ENCODE measurements around the gene CES3.

Gene CES3

GRCh38 chr16:66945939-66946338 lies 15.1 kb upstream of the CES3 start:
- TF ChIP-seq Cebpa-rat (IDR thresholded peaks at IDR 0.05), result no peak
- H3K4me3 ChIP-seq, result no peak overlapping the region
- H3K27me3 ChIP-seq, result peaks cover 42% of the 10 kb centered on the region
- H3K4me1 ChIP-seq, result peaks cover 18% of the 10 kb centered on the region
- H3K9ac ChIP-seq, result no peak overlapping the region
- H3K4me2 ChIP-seq, result no peak overlapping the region
- H4K20me1 ChIP-seq, result peaks cover 22% of the 10 kb centered on the region
- 0 out of 2 replicates have a peak, but pooled peaks cover under 1% of the 10 kb centered on the region for H3K9me3 ChIP-seq
- H3K27ac ChIP-seq, result no peak overlapping the region
- peaks cover 32% of the 10 kb centered on the region for H3K36me3 ChIP-seq

DNA sequence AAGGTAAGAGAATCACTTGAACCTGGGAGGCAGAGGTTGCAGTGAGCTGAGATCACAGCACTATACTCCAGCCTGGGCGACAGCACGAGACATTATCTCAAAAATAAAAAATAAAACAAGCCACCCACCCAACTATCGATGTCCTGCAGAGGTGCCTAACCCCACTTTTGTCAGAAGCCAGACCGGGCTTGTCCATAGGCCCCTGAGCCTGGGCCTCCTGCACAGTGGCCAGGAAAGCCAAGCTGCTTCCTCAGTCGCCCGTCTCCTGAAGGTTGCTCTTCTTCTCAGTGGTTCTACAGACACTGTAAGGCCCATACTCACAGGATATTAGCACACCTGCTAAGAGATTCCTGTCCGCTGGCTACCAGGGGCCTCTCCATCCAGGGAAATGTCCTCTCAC lies 14.5 kb upstream of the CES3 start:
- H3K4me2 ChIP-seq, result no peak overlapping the region
- H3K4me1 ChIP-seq, result peaks cover 18% of the 10 kb centered on the region
- H3K27ac ChIP-seq, result no peak overlapping the region
- 0 out of 2 replicates have a peak, but pooled peaks cover 6% of the 10 kb centered on the region for H3K9me3 ChIP-seq
- H4K20me1 ChIP-seq, result peaks cover 22% of the 10 kb centered on the region
- no peak for TF ChIP-seq Cebpa-rat (IDR thresholded peaks at IDR 0.05)
- no peak overlapping the region for H3K4me3 ChIP-seq
- H3K27me3 ChIP-seq, result peaks cover 48% of the 10 kb centered on the region
- H3K36me3 ChIP-seq, result peaks cover 26% of the 10 kb centered on the region
- no peak overlapping the region for H3K9ac ChIP-seq

DNA sequence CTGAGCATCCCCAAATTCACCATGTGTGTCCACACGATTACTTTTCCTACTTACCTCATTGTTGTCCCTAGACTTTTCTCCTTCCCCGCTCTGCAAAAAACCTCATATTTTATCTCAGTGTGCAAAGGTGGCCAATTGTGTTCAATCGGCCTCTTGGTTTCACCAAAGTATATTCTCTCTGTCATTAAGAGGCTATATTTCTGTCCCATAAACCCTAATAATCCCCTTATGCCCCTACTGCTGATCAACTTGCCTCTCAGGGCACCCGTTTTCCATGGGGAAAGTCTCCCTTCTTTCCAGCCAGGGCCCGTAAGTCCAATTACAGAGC lies 14.1 kb upstream of the CES3 start:
- peaks cover 18% of the 10 kb centered on the region for H3K4me1 ChIP-seq
- no peak for TF ChIP-seq Cebpa-rat (IDR thresholded peaks at IDR 0.05)
- H3K4me3 ChIP-seq, result no peak overlapping the region
- 0 out of 2 replicates have a peak, but pooled peaks cover 7% of the 10 kb centered on the region for H3K9me3 ChIP-seq
- peaks cover 22% of the 10 kb centered on the region for H4K20me1 ChIP-seq
- H3K27ac ChIP-seq, result no peak overlapping the region
- peaks cover 22% of the 10 kb centered on the region for H3K36me3 ChIP-seq
- H3K27me3 ChIP-seq, result peaks cover 52% of the 10 kb centered on the region
- H3K4me2 ChIP-seq, result no peak overlapping the region
- no peak overlapping the region for H3K9ac ChIP-seq

GRCh38 chr16:66947302-66948065 lies 13.6 kb upstream of the CES3 start:
- Histone ChIP-seq H4K20me1 (peaks cover 22% of the 10 kb centered on the region), H3K4me1 (peaks cover 18% of the 10 kb centered on the region), H3K4me3 (peak overlapping the region; percentile 62), H3K9ac (no peak overlapping the region), H3K9me3 (0 out of 2 replicates have a peak, but pooled peaks cover 7% of the 10 kb centered on the region), H3K4me2 (peak overlapping the region; percentile 85), H3K27ac (no peak overlapping the region), H3K36me3 (peaks cover 17% of the 10 kb centered on the region), H3K27me3 (peaks cover 57% of the 10 kb centered on the region)
- no peak for TF ChIP-seq Cebpa-rat (IDR thresholded peaks at IDR 0.05)

DNA sequence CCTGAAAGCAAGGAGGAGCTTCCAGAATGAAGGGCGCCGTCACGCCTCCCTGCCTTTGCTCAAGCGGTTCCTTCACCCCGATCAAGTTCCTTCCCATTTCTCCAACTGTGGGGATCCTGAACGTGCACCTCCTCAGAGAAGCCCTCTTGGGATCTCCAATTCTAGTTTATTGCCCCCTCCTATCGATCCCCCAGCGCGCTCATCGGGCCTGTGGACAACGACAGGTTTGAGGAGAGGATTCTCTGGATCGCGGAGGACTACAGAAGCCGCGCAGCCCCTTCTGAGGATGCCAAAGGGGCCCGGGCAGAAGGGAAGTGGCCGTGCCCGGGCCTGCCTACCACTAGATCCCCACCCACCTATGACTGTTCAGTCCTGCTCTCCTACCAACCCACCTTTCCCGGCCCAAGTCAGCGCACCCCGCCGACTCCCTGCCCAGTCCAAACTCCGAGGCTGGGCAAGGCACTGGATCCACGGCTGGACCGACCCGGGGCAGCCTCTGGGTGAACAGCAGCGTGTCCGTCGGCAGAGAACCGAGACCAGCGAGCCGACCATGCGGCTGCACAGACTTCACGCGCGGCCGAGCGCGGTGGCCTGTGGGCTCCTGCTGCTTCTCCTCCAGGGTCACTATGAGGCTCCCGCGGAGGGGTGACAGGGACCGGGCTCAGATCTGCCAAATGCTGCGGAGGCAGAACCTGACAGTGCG lies 12.8 kb upstream of the CES3 start:
- no peak overlapping the region for H3K27ac ChIP-seq
- peaks cover 58% of the 10 kb centered on the region for H3K27me3 ChIP-seq
- no peak for TF ChIP-seq Cebpa-rat (IDR thresholded peaks at IDR 0.05)
- peaks cover 9% of the 10 kb centered on the region for H3K36me3 ChIP-seq
- peaks cover 18% of the 10 kb centered on the region for H3K4me1 ChIP-seq
- 0 out of 2 replicates have a peak, but pooled peaks cover 7% of the 10 kb centered on the region for H3K9me3 ChIP-seq
- H3K4me2 ChIP-seq, result peak overlapping the region; percentile 85
- H4K20me1 ChIP-seq, result peaks cover 22% of the 10 kb centered on the region
- H3K9ac ChIP-seq, result 0 out of 2 replicates have a peak overlapping the region, but pooled peaks have one; percentile 26
- peak overlapping the region; percentile 62 for H3K4me3 ChIP-seq

DNA sequence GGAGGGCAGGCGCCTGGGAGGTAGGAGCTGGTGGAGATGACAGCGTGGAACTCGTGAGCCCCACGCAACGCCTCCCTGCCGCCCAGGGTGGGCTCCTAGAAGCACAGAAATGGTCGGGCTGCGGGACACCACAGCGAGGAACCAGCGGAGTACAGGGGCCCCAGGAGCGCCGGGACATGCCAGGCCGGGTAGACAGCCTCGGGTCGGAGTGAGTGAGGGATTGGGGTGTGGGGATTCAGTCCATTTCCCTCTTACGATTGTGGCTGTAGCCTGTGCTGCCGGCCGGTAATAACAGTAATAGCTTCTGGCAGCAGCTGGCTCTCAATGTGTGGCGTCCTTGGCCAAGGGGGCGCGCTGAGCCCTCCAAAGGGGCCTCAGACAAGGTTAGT lies 12.2 kb upstream of the CES3 start:
- peaks cover 58% of the 10 kb centered on the region for H3K27me3 ChIP-seq
- peak overlapping the region; percentile 62; the same call in 1 of the 2 replicates for H3K4me3 ChIP-seq
- H3K4me1 ChIP-seq, result peaks cover 18% of the 10 kb centered on the region
- no peak for TF ChIP-seq Cebpa-rat (IDR thresholded peaks at IDR 0.05)
- peaks cover 3% of the 10 kb centered on the region for H3K36me3 ChIP-seq
- 0 out of 2 replicates have a peak, but pooled peaks cover 7% of the 10 kb centered on the region for H3K9me3 ChIP-seq
- H4K20me1 ChIP-seq, result peaks cover 17% of the 10 kb centered on the region
- 0 out of 2 replicates have a peak overlapping the region, but pooled peaks have one; percentile 26 for H3K9ac ChIP-seq
- peak overlapping the region; percentile 85 for H3K4me2 ChIP-seq
- no peak overlapping the region for H3K27ac ChIP-seq

DNA sequence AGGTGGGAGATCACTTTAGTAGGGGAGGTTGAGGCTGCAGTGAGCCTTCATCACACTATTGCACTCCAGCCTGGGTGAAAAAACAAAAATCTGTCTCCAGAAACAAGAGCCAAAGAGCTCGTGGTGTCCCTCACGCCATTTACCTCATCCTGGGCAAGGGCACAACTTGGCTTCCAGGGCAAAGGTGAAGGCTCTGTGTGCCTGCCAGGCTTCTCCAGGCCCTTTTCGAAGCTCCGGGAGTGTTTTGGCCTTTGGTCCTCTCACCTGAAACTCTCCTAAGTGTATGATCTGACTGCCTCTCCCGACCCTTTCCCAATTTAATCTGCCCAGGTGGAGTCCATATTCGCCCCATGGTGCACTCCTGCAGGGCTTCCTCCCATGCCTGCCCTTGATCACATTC lies 11.6 kb upstream of the CES3 start:
- H3K4me2 ChIP-seq, result no peak overlapping the region
- H3K27ac ChIP-seq, result no peak overlapping the region
- no peak overlapping the region for H3K9ac ChIP-seq
- TF ChIP-seq Cebpa-rat (IDR thresholded peaks at IDR 0.05), result no peak
- H3K4me1 ChIP-seq, result peaks cover 18% of the 10 kb centered on the region
- 0 out of 2 replicates have a peak, but pooled peaks cover 7% of the 10 kb centered on the region for H3K9me3 ChIP-seq
- H3K36me3 ChIP-seq, result no peaks in the 10 kb centered on the region
- peaks cover 58% of the 10 kb centered on the region for H3K27me3 ChIP-seq
- H4K20me1 ChIP-seq, result peaks cover 17% of the 10 kb centered on the region
- H3K4me3 ChIP-seq, result no peak overlapping the region

- Histone ChIP-seq H4K20me1 (peaks cover 17% of the 10 kb centered on the region), H3K27ac (no peak overlapping the region), H3K27me3 (peaks cover 58% of the 10 kb centered on the region), H3K36me3 (no peaks in the 10 kb centered on the region), H3K4me2 (no peak overlapping the region), H3K4me3 (no peak overlapping the region), H3K4me1 (peaks cover 18% of the 10 kb centered on the region), H3K9ac (no peak overlapping the region), H3K9me3 (0 out of 2 replicates have a peak, but pooled peaks cover 7% of the 10 kb centered on the region)
- TF ChIP-seq Cebpa-rat (IDR thresholded peaks at IDR 0.05), result no peak
Measured at GRCh38 chr16:66950437-66950836, 10.6 kb upstream of the CES3 start.

- Histone ChIP-seq H4K20me1 (peaks cover 17% of the 10 kb centered on the region), H3K4me1 (peaks cover 18% of the 10 kb centered on the region), H3K9me3 (0 out of 2 replicates have a peak, but pooled peaks cover 7% of the 10 kb centered on the region), H3K36me3 (no peaks in the 10 kb centered on the region), H3K9ac (no peak overlapping the region), H3K27ac (no peak overlapping the region), H3K4me3 (no peak overlapping the region), H3K27me3 (peaks cover 58% of the 10 kb centered on the region), H3K4me2 (no peak overlapping the region)
- no peak for TF ChIP-seq Cebpa-rat (IDR thresholded peaks at IDR 0.05)
Measured at GRCh38 chr16:66950971-66951790, 9.9 kb upstream of the CES3 start.
